Activated naive CD8-positive, alpha-beta T cell treated with anti-CD3 and anti-CD28 coated beads for 36 hours (primary cell): ENCODE data around the gene MPG. TPM values are rescaled to one million over a fixed set of nuclear protein-coding genes. Genes with fewer than 3 reads are reported as not detected.
"Not testable (repeated sequence)": the region's sequence is repeated elsewhere in the genome, so short reads cannot be mapped to it uniquely, and the experiment has no call there.

Source experiments
- DNase-seq: peaks from one replicate; pipeline ENCODE4 v3.0.0; 2021
- H3K27ac Mint-ChIP-seq: one replicate; pipeline ENCODE4 v1.8.0; 2022; ENCODE audit warnings: mild to moderate bottlenecking, moderate library complexity, mixed read lengths
- H3K27me3 Mint-ChIP-seq: one replicate; pipeline ENCODE4 v1.8.0; 2022; ENCODE audit warnings: mild to moderate bottlenecking, mixed read lengths
- H3K36me3 Mint-ChIP-seq: one replicate; pipeline ENCODE4 v1.8.0; 2021; ENCODE audit warnings: mild to moderate bottlenecking, mixed read lengths
- H3K4me1 Mint-ChIP-seq: one replicate; pipeline ENCODE4 v1.8.0; 2021; ENCODE audit warnings: mixed read lengths
- H3K4me3 Mint-ChIP-seq: one replicate; pipeline ENCODE4 v1.8.0; 2022; ENCODE audit warnings: mild to moderate bottlenecking, moderate library complexity, mixed read lengths
- H3K9me3 Mint-ChIP-seq: one replicate; pipeline ENCODE4 v1.8.0; 2022; ENCODE audit warnings: mixed read lengths
- total RNA-seq, 2 experiments: library from RNA; stranded (reverse); gene quantifications; one replicate each; pipeline ENCODE4 v1.2.3, GENCODE V29; 2021

Gene MPG
- total RNA-seq, 2 experiments from 2014 or later, result 51.6 to 56.7 TPM

DNA sequence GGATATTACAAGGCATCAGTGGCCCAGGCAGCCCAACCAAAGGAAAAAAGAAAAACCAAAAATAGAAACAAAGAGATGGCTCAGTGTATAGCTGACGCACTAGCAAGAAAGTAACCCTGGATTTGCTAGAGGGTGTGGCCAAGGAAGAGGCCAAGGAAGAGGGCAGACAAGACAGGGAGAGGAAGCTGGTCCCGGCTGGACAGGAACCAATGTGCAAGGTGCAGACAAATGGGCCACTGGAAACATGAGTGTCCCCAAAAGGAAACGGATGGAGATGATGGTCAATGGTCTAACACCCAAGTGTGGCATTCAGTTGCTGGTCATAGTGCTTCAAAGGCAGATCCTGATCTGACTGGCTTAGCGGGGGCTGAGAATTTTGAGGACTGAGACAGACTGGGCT lies 35.3 kb upstream of the MPG start:
- no peak for DNase-seq
- H3K4me3 Mint-ChIP-seq, result no peak overlapping the region
- peaks cover 37% of the 10 kb centered on the region for H3K36me3 Mint-ChIP-seq
- H3K4me1 Mint-ChIP-seq, result peaks cover 42% of the 10 kb centered on the region
- H3K27ac Mint-ChIP-seq, result no peak overlapping the region
- no peaks in the 10 kb centered on the region for H3K27me3 Mint-ChIP-seq
- no peaks in the 10 kb centered on the region for H3K9me3 Mint-ChIP-seq

DNA sequence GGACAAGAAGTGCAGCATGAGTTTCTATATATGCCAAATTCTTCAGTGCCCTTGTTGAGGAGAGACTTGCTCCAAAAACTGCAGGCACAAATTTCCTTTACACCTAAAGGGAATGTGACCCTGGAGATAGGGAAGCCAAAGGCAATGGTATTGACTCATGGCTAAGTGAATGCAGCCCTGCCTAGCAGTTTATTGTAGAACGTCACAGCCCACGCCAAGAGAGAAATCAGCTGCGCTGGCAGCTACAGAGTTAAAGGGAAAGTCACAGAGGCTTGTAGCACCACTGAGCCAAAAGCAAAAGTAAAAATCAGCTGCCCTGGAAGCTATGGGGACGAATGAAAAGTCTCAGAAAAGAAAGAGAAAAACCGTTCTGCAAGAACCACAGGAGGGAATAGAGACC lies 34.7 kb upstream of the MPG start:
- Mint-ChIP-seq H3K9me3 (no peaks in the 10 kb centered on the region), H3K36me3 (peaks cover 41% of the 10 kb centered on the region), H3K27me3 (no peaks in the 10 kb centered on the region), H3K4me1 (peaks cover 41% of the 10 kb centered on the region), H3K27ac (no peak overlapping the region), H3K4me3 (no peak overlapping the region)
- no peak for DNase-seq

DNA sequence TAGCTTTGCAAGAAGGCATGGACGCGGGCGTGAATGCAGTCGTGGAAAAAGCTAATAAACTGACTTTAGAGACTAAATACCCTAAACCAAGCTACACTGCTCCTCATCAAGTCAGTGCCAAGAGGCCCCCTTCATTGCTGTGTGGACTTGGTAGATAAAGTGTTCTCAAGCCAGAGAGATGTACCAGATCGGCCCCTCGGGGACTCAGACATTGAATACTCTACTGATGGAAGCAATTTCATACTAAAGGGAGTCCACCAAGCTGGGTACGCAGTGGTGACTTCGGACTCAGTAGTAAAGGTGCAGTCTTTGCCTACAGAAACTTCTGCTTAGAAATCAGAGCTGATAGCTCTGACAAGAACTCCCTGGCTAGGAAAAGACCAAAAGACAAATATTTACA lies 33.4 kb upstream of the MPG start:
- no peak overlapping the region for H3K4me3 Mint-ChIP-seq
- DNase-seq, result no peak
- H3K9me3 Mint-ChIP-seq, result no peaks in the 10 kb centered on the region
- peaks cover 31% of the 10 kb centered on the region for H3K4me1 Mint-ChIP-seq
- no peak overlapping the region for H3K27ac Mint-ChIP-seq
- H3K36me3 Mint-ChIP-seq, result peaks cover 44% of the 10 kb centered on the region
- H3K27me3 Mint-ChIP-seq, result no peaks in the 10 kb centered on the region

DNA sequence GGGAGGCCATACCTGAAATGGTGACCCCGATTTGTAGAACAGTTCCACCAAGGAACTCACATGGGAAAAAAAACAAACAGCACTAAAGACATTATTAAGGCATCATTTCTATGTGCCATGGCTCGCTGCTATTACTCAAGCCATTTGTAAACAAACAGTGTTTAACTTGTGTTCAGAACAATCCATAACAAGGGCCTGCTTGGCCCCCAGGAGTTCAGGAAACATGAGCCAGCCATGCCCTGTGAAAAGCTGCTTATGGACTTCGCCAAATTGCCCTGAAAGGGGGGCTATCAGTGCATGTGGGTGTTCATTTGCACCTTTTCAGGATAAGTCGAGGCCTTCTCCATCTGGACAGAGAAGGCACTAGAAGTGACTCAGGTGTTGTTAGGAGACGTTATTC lies 32.6 kb upstream of the MPG start:
- H3K9me3 Mint-ChIP-seq, result no peaks in the 10 kb centered on the region
- H3K27me3 Mint-ChIP-seq, result no peaks in the 10 kb centered on the region
- no peak for DNase-seq
- H3K4me3 Mint-ChIP-seq, result no peak overlapping the region
- H3K4me1 Mint-ChIP-seq, result peaks cover 30% of the 10 kb centered on the region
- H3K27ac Mint-ChIP-seq, result no peak overlapping the region
- H3K36me3 Mint-ChIP-seq, result peaks cover 49% of the 10 kb centered on the region

DNA sequence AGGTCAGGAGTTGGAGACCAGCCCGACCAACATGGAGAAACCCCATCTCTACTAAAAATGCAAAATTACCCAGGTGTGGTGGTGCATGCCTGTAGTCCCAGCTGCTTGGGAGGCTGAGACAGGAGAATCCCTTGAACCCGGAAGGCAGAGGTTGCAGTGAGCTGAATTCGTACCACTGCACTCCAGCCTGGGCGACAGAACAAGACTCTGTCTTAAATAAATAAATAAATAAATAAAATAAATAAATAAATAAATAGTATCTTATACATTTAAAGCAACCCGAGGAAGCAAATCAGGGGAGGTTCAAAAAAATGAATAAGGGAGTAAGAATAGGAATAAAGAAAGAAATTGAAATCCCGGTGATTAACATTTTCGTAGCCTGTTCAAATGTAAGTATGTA lies 31.5 kb upstream of the MPG start:
- not testable (repeated sequence) for H3K27me3 Mint-ChIP-seq, H3K27ac Mint-ChIP-seq, DNase-seq, H3K9me3 Mint-ChIP-seq, H3K4me3 Mint-ChIP-seq
- peaks cover 60% of the 10 kb centered on the region for H3K36me3 Mint-ChIP-seq
- H3K4me1 Mint-ChIP-seq, result peaks cover 41% of the 10 kb centered on the region

DNA sequence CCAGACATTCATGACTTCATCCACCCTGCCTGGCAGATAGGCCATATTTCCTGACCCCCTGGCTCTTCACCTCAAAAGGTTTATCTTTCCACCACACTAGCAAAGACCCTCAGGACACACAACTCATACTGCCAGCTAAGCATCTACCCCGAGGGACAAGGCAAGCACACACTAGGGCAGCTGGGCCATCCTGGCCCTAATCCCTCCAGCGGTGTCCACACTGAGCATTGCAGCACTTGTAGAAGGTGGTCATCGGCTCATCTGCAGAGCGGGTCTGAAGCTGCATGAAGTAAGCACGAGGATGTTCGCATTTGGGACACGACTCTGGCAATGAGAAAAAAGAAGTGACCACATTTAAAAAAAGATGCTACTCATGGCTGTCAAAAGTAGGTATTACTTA lies 30.8 kb upstream of the MPG start:
- Mint-ChIP-seq H3K4me3 (no peak overlapping the region), H3K4me1 (peaks cover 40% of the 10 kb centered on the region), H3K27me3 (no peaks in the 10 kb centered on the region), H3K27ac (no peak overlapping the region), H3K36me3 (peaks cover 61% of the 10 kb centered on the region), H3K9me3 (no peaks in the 10 kb centered on the region)
- DNase-seq, result no peak

DNA sequence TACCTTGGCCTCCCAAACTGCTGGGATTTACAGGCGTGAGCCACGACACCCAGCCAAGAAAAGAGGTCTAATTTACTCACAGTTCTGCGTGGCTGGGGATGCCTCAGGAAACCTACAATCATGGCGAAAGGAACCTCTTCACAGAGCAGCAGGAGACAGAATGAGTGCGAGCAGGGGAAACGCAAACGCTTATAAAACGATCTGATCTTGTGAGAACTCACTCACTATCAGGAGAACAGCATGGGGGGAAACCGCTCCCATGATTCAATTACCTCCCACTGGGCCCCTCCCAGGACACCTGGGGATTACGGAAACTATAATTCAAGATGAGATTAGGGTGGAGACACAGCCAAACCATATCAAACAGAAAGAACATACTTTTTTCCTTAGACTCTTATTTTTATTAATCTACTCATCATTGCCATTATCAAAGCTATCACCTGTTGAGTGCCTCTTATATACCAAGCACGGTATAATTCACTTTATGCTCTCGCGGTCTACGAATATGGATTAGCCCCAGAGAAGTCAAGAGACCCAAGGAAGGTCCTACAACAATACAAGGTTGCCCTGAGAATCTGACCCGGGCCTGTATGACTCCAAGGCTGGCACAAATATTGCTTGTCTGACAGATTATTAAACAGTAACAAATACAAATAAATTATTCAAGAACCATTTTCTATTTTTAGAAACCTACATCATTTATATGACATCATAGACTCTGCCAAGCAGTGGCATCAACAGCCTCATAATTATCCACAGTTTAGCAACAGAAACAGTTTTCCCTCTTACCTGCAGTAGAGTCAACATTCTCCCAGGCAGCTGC lies 27.0 kb upstream of the MPG start:
- DNase-seq, result no peak
- Mint-ChIP-seq H3K36me3 (peaks cover 41% of the 10 kb centered on the region), H3K4me3 (peak overlapping the region; percentile 92), H3K27me3 (no peaks in the 10 kb centered on the region), H3K27ac (peak overlapping the region; percentile 56), H3K4me1 (peaks cover 29% of the 10 kb centered on the region), H3K9me3 (no peaks in the 10 kb centered on the region)

- peak; percentile 98 for DNase-seq
- peaks cover 32% of the 10 kb centered on the region for H3K36me3 Mint-ChIP-seq
- peaks cover 26% of the 10 kb centered on the region for H3K4me1 Mint-ChIP-seq
- H3K27ac Mint-ChIP-seq, result peak within 1 kb of the TSS; percentile 94
- no peaks in the 10 kb centered on the region for H3K9me3 Mint-ChIP-seq
- peak within 1 kb of the TSS; percentile 92 for H3K4me3 Mint-ChIP-seq
- H3K27me3 Mint-ChIP-seq, result no peaks in the 10 kb centered on the region
These were observed 24.4 kb upstream of the MPG start, which contains the start of the genes POLR3K and SNRNP25 for GRCh38 chr16:53346-54236. TSS of gene POLR3K (minus strand) at chr16:53608. CDS start at chr16:53586, 22 bp downstream. TSS of gene SNRNP25 (plus strand) at chr16:53828. CDS start at chr16:54017, 189 bp downstream.

DNA sequence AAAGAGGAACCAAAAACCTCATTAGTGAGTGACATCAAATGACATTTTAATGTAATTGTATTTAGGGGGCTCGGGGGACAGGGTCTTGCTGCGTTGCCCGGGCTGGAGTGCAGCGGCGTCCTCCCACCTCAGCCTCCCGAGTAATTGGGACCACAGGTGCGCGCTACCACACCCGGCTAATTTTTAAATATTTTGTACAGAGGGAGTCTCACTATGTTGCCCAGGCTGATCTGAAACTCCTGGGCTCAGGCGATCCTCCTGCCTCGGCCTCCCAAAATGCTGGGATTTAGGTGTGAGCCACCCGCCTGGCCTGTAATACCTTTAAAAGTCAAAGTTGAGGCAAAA lies 23.8 kb upstream of the MPG start:
- peaks cover 29% of the 10 kb centered on the region for H3K36me3 Mint-ChIP-seq
- H3K4me3 Mint-ChIP-seq, result peak overlapping the region; percentile 92
- H3K27ac Mint-ChIP-seq, result peak overlapping the region; percentile 86
- no peaks in the 10 kb centered on the region for H3K27me3 Mint-ChIP-seq
- no peak for DNase-seq
- H3K9me3 Mint-ChIP-seq, result no peaks in the 10 kb centered on the region
- peaks cover 26% of the 10 kb centered on the region for H3K4me1 Mint-ChIP-seq

GRCh38 chr16:55571-56136 lies 22.4 kb upstream of the MPG start:
- DNase-seq, result no peak
- H3K4me3 Mint-ChIP-seq, result peak overlapping the region; percentile 92
- no peaks in the 10 kb centered on the region for H3K9me3 Mint-ChIP-seq
- no peak overlapping the region for H3K27ac Mint-ChIP-seq
- H3K4me1 Mint-ChIP-seq, result peaks cover 20% of the 10 kb centered on the region
- H3K27me3 Mint-ChIP-seq, result no peaks in the 10 kb centered on the region
- H3K36me3 Mint-ChIP-seq, result peaks cover 22% of the 10 kb centered on the region

DNA sequence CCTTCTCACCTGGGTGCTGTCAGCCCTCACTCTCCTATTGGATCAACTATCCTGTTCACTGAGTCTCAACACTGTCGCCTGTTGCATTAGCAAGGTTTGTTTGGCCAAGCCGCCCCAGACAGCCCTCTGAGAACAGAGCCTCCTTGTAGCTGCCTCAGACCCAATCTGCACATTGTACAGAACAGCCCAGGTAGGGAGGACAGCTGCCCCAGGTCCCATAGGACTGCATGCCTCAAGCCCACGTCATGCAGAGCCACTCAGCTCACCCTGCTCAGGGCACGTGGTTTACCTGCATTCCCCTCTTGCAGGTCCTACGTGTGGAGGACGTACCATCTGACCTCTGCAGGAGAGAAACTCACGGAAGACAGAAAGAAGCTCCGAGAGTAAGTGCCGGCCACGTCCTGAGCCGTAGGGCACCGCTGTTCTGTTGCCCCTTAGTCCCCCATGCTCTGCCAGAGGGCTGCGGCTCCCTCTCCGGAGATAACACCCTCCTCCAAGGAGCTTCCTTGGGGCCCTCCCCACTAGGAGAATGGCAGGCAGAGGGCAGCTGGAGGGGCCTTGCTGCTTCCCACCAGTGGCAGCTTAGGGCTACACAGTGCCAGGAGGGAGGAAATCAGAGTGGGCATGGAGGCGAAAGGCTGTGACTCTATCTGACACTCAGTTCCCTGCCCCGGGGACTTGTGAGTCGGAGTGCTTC lies 21.6 kb upstream of the MPG start:
- Mint-ChIP-seq H3K4me1 (peaks cover 13% of the 10 kb centered on the region), H3K36me3 (peaks cover 15% of the 10 kb centered on the region), H3K27ac (no peak overlapping the region), H3K27me3 (no peaks in the 10 kb centered on the region), H3K9me3 (no peaks in the 10 kb centered on the region), H3K4me3 (no peak overlapping the region)
- no peak for DNase-seq

DNA sequence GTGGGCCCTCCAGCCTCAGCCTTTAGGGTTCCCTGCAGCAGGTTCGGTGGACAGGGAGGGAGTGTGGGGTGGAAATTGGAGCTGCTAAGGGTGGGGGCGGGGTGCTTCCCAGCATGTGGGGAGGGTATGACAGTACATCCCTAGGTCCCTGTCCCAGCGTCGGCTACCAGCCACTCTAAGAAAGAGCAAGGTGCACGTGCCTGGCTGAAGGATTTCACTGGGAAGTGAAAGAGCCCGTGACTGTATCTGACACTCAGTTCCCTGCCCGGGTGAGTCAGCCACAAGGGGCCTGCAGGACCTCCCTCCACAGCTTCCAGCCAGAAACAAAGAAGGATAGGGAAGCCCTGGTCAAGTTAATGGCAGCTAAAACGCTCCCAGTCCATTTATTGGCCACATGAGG lies 20.3 kb upstream of the MPG start:
- no peaks in the 10 kb centered on the region for H3K9me3 Mint-ChIP-seq
- H3K27ac Mint-ChIP-seq, result no peak overlapping the region
- H3K4me1 Mint-ChIP-seq, result peaks cover 7% of the 10 kb centered on the region
- no peaks in the 10 kb centered on the region for H3K27me3 Mint-ChIP-seq
- H3K4me3 Mint-ChIP-seq, result no peak overlapping the region
- DNase-seq, result no peak
- peaks cover 7% of the 10 kb centered on the region for H3K36me3 Mint-ChIP-seq

DNA sequence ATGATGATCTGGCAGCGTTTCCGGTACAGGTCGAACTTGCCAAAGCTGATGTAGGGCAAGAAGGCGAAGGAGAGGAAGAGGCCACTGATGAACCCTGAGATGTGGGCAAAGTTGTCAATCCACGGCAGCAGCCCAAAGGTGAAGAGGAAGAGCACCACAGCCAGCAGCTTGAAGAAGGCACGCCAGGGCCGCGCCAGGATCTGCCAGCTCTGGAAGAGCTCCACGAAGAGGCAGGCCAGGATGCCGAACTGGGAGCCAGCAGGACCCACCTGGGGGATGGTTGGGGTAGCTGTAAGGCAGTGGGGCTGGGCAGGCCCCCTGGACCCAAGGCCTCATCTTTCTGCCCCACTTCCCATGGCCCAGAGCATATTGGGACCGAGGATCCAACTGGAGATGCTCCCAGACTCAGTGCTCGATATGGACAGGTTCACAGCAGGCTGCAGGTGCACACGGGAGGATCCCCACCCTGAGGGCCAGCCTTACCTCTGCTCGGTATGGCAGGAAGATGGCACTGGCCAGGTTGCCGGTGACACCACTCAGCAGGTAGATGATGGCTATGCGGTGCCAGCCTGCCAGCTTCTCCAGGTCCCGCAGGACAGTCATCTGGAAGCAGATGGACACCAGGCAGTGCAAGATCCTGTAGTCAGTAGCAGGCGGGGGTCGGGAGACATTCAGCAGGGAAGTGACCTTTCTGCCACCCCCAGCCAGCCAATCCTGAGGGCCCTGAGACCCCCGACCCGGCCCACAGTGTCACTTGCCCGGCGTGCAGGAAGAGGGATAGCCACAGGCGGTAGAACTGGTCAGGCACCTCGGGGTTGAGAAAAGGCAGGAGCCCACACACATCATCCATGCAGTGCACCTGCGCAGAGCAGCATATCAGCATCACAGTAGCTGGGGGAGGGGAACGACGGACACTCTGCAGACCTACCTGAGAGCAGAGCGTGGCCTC lies 19.3 kb upstream of the MPG start:
- Mint-ChIP-seq H3K36me3 (peaks cover 5% of the 10 kb centered on the region), H3K27ac (peak overlapping the region; percentile 8), H3K4me1 (peaks cover 5% of the 10 kb centered on the region), H3K4me3 (no peak overlapping the region), H3K9me3 (no peaks in the 10 kb centered on the region), H3K27me3 (no peaks in the 10 kb centered on the region)
- DNase-seq, result no peak
